Endodermal cell (in vitro differentiated cells): ENCODE data around the gene MED13L. TPM values are rescaled to one million over a fixed set of nuclear protein-coding genes. Genes with fewer than 3 reads are reported as not detected.

ENCODE experiments used
- DNase-seq: peaks from one replicate; pipeline ENCODE4 v3.0.0-alpha.2; 2017
- H3K27ac ChIP-seq: 2 replicates; pipeline ENCODE4 v1.5.1; 2013; ENCODE audit warnings: mild to moderate bottlenecking, low read depth, low read length, moderate library complexity
- H3K27me3 ChIP-seq: 2 replicates; pipeline ENCODE4 v1.6.1; 2013; ENCODE audit warnings: mild to moderate bottlenecking, low read length, moderate library complexity; ENCODE audit not compliant: insufficient read depth, control insufficient read depth, poor library complexity, severe bottlenecking
- H3K36me3 ChIP-seq: 2 replicates; pipeline ENCODE4 v1.7.0; 2013; ENCODE audit warnings: mild to moderate bottlenecking, low read length, moderate library complexity; ENCODE audit not compliant: control insufficient read depth, insufficient read depth
- H3K4me1 ChIP-seq: one replicate; pipeline ENCODE4 v1.7.0; 2013; ENCODE audit warnings: low read length; ENCODE audit not compliant: control insufficient read depth, insufficient read depth
- H3K4me3 ChIP-seq: 2 replicates; pipeline ENCODE4 v1.5.1; 2013; ENCODE audit warnings: mild to moderate bottlenecking, low read length, moderate library complexity
- H3K9ac ChIP-seq: 2 replicates; pipeline ENCODE4 v1.6.1; 2013; ENCODE audit warnings: mild to moderate bottlenecking, low read length, moderate library complexity; ENCODE audit not compliant: poor library complexity, severe bottlenecking; ENCODE audit errors: extremely low read depth
- H3K9me3 ChIP-seq: 2 replicates; pipeline ENCODE4 v1.6.1; 2013; ENCODE audit warnings: mild to moderate bottlenecking, low read length, moderate library complexity; ENCODE audit not compliant: control insufficient read depth
- H3K27ac Mint-ChIP-seq: 2 replicates; pipeline ENCODE4 v1.8.0; 2020; ENCODE audit warnings: mixed read lengths
- H3K27me3 Mint-ChIP-seq: 2 replicates; pipeline ENCODE4 v1.8.0; 2021; ENCODE audit warnings: mild to moderate bottlenecking, mixed read lengths; ENCODE audit not compliant: insufficient read depth
- H3K36me3 Mint-ChIP-seq: 2 replicates; pipeline ENCODE4 v1.8.0; 2020; ENCODE audit warnings: low read depth, mixed read lengths
- H3K4me1 Mint-ChIP-seq: 2 replicates; pipeline ENCODE4 v1.8.0; 2020; ENCODE audit warnings: mixed read lengths
- H3K4me3 Mint-ChIP-seq: 2 replicates; pipeline ENCODE4 v1.8.0; 2020; ENCODE audit warnings: mild to moderate bottlenecking, moderate library complexity, mixed read lengths
- H3K9me3 Mint-ChIP-seq: 2 replicates; pipeline ENCODE4 v1.8.0; 2020; ENCODE audit warnings: mild to moderate bottlenecking, mixed read lengths
- WGBS, 2 experiments: methylation state at CpG; one replicate each; pipeline versions ENCODE4 v1.1.5 to v1.1.7; 2013; ENCODE audit warnings: missing lambda C conversion rate in 2 of 2, mixed read lengths in 1 of 2; ENCODE audit not compliant: insufficient coverage in 1 of 2, insufficient read length in 1 of 2; 5-methylcytosine and 5-hydroxymethylcytosine counted together
- total RNA-seq, 2 donors: library from RNA; stranded (reverse); fragmentation: NEBNext Ultra II Directional in 1 of 2; extraction: Animal tissue kit (Norgen Biotek cat#: 25700) in 1 of 2; gene quantifications; 2 replicates in 1 of 2; 3 replicates in 1 of 2; pipeline ENCODE4 v1.2.1, GENCODE V29; 2021
- TF ChIP-seq, protein P1 (sequence below): fragments of 200-600 bp; sonication (generic); conservative IDR thresholded peaks from 2 replicates; pipeline ENCODE4 v1.5.0; 2021; ENCODE audit warnings: antibody characterized with exemption, mild to moderate bottlenecking

The MED13L gene
- total RNA-seq, 2 donors from 2014 or later = 101 to 111 TPM

DNA sequence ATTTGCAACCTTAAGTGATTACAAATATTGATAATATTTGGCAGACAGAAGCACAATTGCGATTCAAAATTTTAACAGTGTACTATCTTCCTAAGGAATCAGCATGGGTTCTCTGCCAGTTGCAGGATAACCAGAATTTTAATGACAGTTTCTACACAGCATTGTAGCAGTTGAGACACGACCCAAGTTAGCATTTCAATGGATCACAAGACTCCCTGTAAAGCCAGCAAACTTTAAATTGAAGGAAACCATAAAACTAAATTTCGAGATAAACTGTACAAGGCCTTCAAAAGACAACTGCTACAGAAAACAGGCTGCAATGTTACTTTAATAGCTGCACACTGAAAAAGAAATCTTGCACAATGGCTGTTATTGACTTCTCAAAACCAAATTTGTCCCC, 154.9 kb downstream of the MED13L start:
- 13 to 35% methylated on average over 3 of the region's 3 CpGs for WGBS, 2 experiments
- TF ChIP-seq, protein P1, sequence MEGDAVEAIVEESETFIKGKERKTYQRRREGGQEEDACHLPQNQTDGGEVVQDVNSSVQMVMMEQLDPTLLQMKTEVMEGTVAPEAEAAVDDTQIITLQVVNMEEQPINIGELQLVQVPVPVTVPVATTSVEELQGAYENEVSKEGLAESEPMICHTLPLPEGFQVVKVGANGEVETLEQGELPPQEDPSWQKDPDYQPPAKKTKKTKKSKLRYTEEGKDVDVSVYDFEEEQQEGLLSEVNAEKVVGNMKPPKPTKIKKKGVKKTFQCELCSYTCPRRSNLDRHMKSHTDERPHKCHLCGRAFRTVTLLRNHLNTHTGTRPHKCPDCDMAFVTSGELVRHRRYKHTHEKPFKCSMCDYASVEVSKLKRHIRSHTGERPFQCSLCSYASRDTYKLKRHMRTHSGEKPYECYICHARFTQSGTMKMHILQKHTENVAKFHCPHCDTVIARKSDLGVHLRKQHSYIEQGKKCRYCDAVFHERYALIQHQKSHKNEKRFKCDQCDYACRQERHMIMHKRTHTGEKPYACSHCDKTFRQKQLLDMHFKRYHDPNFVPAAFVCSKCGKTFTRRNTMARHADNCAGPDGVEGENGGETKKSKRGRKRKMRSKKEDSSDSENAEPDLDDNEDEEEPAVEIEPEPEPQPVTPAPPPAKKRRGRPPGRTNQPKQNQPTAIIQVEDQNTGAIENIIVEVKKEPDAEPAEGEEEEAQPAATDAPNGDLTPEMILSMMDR = no peak
- Mint-ChIP-seq H3K9me3 (no peaks in the 10 kb centered on the region), H3K36me3 (no peaks in the 10 kb centered on the region), H3K4me3 (no peak overlapping the region), H3K27ac (no peak overlapping the region), H3K27me3 (no peaks in the 10 kb centered on the region), H3K4me1 (peaks cover 49% of the 10 kb centered on the region)
- DNase-seq = no peak
- Histone ChIP-seq H3K27me3 (no peaks in the 10 kb centered on the region), H3K4me1 (peaks cover 10% of the 10 kb centered on the region), H3K9me3 (no peaks in the 10 kb centered on the region), H3K27ac (peak overlapping the region; percentile 15), H3K4me3 (no peak overlapping the region), H3K36me3 (no peaks in the 10 kb centered on the region), H3K9ac (no peak overlapping the region)

- H3K27me3 ChIP-seq = no peaks in the 10 kb centered on the region
- H3K4me3 Mint-ChIP-seq = no peak overlapping the region
- H3K27ac Mint-ChIP-seq = no peak overlapping the region
- no peaks in the 10 kb centered on the region for H3K9me3 ChIP-seq
- TF ChIP-seq, protein P1 = no peak
- no peak for DNase-seq
- WGBS, 2 experiments = 25 to 59% methylated on average over 2 of the region's 2 CpGs
- H3K36me3 Mint-ChIP-seq = no peaks in the 10 kb centered on the region
- H3K4me1 ChIP-seq = peaks cover 10% of the 10 kb centered on the region
- H3K36me3 ChIP-seq = no peaks in the 10 kb centered on the region
- H3K4me1 Mint-ChIP-seq = peaks cover 52% of the 10 kb centered on the region
- no peak overlapping the region for H3K4me3 ChIP-seq
- no peak overlapping the region for H3K27ac ChIP-seq
- no peak overlapping the region for H3K9ac ChIP-seq
- no peaks in the 10 kb centered on the region for H3K27me3 Mint-ChIP-seq
- H3K9me3 Mint-ChIP-seq = no peaks in the 10 kb centered on the region
These were observed 156.0 kb downstream of the MED13L start for GRCh38 chr12:116121453-116121871.

- H3K27ac ChIP-seq = no peak overlapping the region
- Mint-ChIP-seq H3K9me3 (no peaks in the 10 kb centered on the region), H3K27me3 (no peaks in the 10 kb centered on the region), H3K4me3 (no peak overlapping the region), H3K4me1 (peaks cover 49% of the 10 kb centered on the region), H3K27ac (peak overlapping the region; percentile 27), H3K36me3 (no peaks in the 10 kb centered on the region)
- no peaks in the 10 kb centered on the region for H3K9me3 ChIP-seq
- no peaks in the 10 kb centered on the region for H3K36me3 ChIP-seq
- H3K9ac ChIP-seq = no peak overlapping the region
- H3K4me3 ChIP-seq = no peak overlapping the region
- H3K27me3 ChIP-seq = no peaks in the 10 kb centered on the region
- TF ChIP-seq, protein P1 = no peak
- peaks cover 3% of the 10 kb centered on the region for H3K4me1 ChIP-seq
- WGBS, 2 experiments = 88 to 98% methylated on average over 1 to 2 of the region's 5 CpGs
- DNase-seq = no peak
These were observed 160.7 kb downstream of the MED13L start for GRCh38 chr12:116116650-116117424.
